HepG2 (cell line): ENCODE data around the gene GRPEL2.

Experiments
- FOXA1 ChIP-seq, 2 experiments: fragments of 450-650 bp in 1 of 2; sonication (generic) in 1 of 2; formaldehyde crosslinking in 1 of 2; IDR thresholded peaks; 2 replicates each; pipeline versions ENCODE4 v1.4.0 to v1.6.1; 2016 to 2020; ENCODE audit warnings: missing genetic modification reagents in 1 of 2
- ZFP90 ChIP-seq: sonication (generic); formaldehyde crosslinking; IDR thresholded peaks from 2 replicates; pipeline ENCODE4 v1.8.0; 2022; ENCODE audit warnings: missing genetic modification reagents, mild to moderate bottlenecking, inconsistent platforms, borderline replicate concordance
- ZNF274 ChIP-seq: sonication (generic); formaldehyde crosslinking; IDR thresholded peaks from 2 replicates; pipeline ENCODE4 v1.5.1; 2020; ENCODE audit warnings: mild to moderate bottlenecking, missing genetic modification reagents
- ZNF605 ChIP-seq: sonication (generic); formaldehyde crosslinking; IDR thresholded peaks from 2 replicates; pipeline ENCODE4 v1.8.0; 2022; ENCODE audit warnings: mild to moderate bottlenecking, missing genetic modification reagents
- ZNF713 ChIP-seq: sonication (generic); formaldehyde crosslinking; IDR thresholded peaks from 2 replicates; pipeline ENCODE4 v1.4.0; 2020; ENCODE audit warnings: mild to moderate bottlenecking, missing genetic modification reagents
- TF ChIP-seq, protein P1 (sequence below): sonication (generic); formaldehyde crosslinking; IDR thresholded peaks from 2 replicates; pipeline ENCODE4 v1.4.0; 2020; ENCODE audit warnings: mild to moderate bottlenecking, missing genetic modification reagents
- TF ChIP-seq, protein P2 (sequence below): sonication (generic); formaldehyde crosslinking; IDR thresholded peaks from 2 replicates; pipeline ENCODE4 v1.8.1; 2023; ENCODE audit warnings: mild to moderate bottlenecking, moderate library complexity, missing genetic modification reagents

DNA sequence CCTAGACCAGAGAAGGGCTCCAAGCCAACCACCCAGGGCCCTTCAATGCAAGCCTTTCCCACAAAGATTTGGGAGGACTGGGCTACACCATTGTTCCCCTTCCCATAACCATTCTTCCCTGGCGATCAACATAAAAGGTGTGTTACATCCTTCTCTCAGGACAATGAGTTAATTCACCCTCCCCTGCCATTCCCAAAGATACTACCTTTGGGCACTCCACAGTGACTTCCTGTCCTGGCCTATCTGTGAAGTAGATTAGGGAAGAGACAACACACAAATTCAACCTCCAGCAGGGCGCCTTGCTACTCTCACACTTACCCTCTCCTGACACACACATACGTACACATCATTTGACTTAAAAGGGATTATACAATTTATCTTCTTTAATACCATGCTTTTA, 57.0 kb downstream of the GRPEL2 start:
- TF ChIP-seq FOXA1 (IDR thresholded peaks at IDR 0.05) (no peak), FOXA1 (CRISPR knock-in tag; IDR thresholded peaks at IDR 0.05) (no peak), ZFP90 (CRISPR knock-in tag) (no peak), ZNF605 (CRISPR knock-in tag) (no peak), ZNF713 (no peak), ZNF274 (CRISPR knock-in tag) (no peak)
- TF ChIP-seq, protein P1, sequence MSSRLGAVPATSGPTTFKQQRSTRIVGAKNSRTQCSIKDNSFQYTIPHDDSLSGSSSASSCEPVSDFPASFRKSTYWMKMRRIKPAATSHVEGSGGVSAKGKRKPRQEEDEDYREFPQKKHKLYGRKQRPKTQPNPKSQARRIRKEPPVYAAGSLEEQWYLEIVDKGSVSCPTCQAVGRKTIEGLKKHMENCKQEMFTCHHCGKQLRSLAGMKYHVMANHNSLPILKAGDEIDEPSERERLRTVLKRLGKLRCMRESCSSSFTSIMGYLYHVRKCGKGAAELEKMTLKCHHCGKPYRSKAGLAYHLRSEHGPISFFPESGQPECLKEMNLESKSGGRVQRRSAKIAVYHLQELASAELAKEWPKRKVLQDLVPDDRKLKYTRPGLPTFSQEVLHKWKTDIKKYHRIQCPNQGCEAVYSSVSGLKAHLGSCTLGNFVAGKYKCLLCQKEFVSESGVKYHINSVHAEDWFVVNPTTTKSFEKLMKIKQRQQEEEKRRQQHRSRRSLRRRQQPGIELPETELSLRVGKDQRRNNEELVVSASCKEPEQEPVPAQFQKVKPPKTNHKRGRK (CRISPR knock-in tag): no peak
- TF ChIP-seq, protein P2, sequence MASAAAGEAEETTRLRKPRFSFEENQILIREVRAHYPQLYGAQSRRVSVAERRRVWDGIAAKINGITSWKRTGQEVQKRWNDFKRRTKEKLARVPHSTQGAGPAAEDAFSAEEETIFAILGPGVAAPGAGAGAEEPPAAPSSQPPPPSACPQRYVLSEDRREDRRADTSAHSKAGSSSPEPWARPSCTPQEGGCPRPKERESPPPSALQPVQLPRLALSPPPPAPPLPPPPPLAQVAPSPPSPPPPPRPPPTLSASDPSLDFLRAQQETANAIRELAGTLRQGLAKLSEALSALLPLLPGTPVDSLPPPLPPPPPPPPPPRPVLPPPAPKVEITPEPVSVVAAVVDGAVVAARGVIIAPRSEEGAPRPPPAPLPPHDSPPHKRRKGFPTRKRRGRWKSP (CRISPR knock-in tag): no peak
